ENCODE results near the gene MIPOL1. TPM values are rescaled to one million over a fixed set of nuclear protein-coding genes. Genes with fewer than 3 reads are reported as not detected.

MIPOL1 gene
- total and polyA plus RNA-seq, 2 of the 13 experiments (the other 11 are each of a cell fraction or from before 2014, with no cell fraction given) = 8.6 to 34.2 TPM

DNA sequence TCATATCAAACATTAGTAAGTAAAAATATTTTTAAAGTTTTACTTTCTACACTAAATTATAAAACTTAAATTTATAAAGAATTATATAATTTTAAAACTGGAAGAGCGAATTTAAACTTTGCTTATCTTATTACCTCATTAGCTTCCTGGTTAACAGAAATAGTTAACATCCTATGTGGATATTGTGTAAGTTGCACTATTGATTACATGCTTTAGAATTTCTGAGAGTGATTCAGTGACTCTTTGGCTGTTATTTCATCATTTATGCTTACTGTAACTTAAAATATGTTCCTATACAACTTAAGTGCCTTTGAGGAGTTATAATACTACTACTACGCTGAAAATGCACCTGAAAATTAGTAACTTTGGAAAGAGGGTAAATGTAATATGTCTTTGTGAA lies 295.9 kb downstream of the MIPOL1 start (continued):
- TF ChIP-seq, protein P1, sequence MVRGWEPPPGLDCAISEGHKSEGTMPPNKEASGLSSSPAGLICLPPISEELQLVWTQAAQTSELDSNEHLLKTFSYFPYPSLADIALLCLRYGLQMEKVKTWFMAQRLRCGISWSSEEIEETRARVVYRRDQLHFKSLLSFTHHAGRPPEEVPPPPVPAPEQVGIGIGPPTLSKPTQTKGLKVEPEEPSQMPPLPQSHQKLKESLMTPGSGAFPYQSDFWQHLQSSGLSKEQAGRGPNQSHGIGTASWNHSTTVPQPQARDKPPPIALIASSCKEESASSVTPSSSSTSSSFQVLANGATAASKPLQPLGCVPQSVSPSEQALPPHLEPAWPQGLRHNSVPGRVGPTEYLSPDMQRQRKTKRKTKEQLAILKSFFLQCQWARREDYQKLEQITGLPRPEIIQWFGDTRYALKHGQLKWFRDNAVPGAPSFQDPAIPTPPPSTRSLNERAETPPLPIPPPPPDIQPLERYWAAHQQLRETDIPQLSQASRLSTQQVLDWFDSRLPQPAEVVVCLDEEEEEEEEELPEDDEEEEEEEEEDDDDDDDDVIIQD (CRISPR knock-in tag; IDR thresholded peaks at IDR 0.05; ENCODE audit: low read depth) = peak; percentile 95; the same call in 1 of the 2 replicates
- no peak for TF ChIP-seq CCDC6 (CRISPR knock-in tag; IDR thresholded peaks at IDR 0.05)
- no peak for TF ChIP-seq ZNF337 (CRISPR knock-in tag; IDR thresholded peaks at IDR 0.05; ENCODE audit: borderline replicate concordance, low read depth)
- TF ChIP-seq ATF7 (IDR thresholded peaks at IDR 0.05) = peak; percentile 65
- no peak for TF ChIP-seq ATF7 (CRISPR knock-in tag; IDR thresholded peaks at IDR 0.05)
- TF ChIP-seq FOXA3 (CRISPR knock-in tag; IDR thresholded peaks at IDR 0.05) = peak; percentile 73; the same call in 1 of the 2 replicates
- TF ChIP-seq ZNF878 (CRISPR knock-in tag; IDR thresholded peaks at IDR 0.05) = no peak
- TF ChIP-seq, protein P2, sequence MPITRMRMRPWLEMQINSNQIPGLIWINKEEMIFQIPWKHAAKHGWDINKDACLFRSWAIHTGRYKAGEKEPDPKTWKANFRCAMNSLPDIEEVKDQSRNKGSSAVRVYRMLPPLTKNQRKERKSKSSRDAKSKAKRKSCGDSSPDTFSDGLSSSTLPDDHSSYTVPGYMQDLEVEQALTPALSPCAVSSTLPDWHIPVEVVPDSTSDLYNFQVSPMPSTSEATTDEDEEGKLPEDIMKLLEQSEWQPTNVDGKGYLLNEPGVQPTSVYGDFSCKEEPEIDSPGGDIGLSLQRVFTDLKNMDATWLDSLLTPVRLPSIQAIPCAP (CRISPR knock-in tag; IDR thresholded peaks at IDR 0.05; ENCODE audit: low read depth) = no peak
- TF ChIP-seq LCORL (IDR thresholded peaks at IDR 0.05) = no peak
- TF ChIP-seq LCORL (CRISPR knock-in tag; IDR thresholded peaks at IDR 0.05) = no peak
- TF ChIP-seq ZNF883 (CRISPR knock-in tag; IDR thresholded peaks at IDR 0.05; ENCODE audit: not compliant biosample characterization) = no peak
- TF ChIP-seq EP300 (IDR thresholded peaks at IDR 0.05; ENCODE audit: low read depth in 2 of 2, low read length in 2 of 2) = peak; percentile 63 to 65; a peak in 2 of 4 replicates
- no peak for TF ChIP-seq EP300 (CRISPR knock-in tag; IDR thresholded peaks at IDR 0.05; ENCODE audit: borderline replicate concordance)
- peak; percentile 8 to 45; a peak in 2 of 4 replicates for TF ChIP-seq MAFK (conservative IDR thresholded peaks at IDR 0.05 in 1 of 2, IDR thresholded peaks at IDR 0.05 in 1 of 2; ENCODE audit: low read length in 2 of 2)
- TF ChIP-seq, protein P3, sequence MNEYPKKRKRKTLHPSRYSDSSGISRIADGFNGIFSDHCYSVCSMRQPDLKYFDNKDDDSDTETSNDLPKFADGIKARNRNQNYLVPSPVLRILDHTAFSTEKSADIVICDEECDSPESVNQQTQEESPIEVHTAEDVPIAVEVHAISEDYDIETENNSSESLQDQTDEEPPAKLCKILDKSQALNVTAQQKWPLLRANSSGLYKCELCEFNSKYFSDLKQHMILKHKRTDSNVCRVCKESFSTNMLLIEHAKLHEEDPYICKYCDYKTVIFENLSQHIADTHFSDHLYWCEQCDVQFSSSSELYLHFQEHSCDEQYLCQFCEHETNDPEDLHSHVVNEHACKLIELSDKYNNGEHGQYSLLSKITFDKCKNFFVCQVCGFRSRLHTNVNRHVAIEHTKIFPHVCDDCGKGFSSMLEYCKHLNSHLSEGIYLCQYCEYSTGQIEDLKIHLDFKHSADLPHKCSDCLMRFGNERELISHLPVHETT (CRISPR knock-in tag; conservative IDR thresholded peaks at IDR 0.05) = no peak
- TF ChIP-seq SMAD3 (CRISPR knock-in tag; IDR thresholded peaks at IDR 0.05) = 0 out of 2 replicates have a peak, but pooled peaks have one; percentile 17
- peak; percentile 36; the same call in 1 of the 2 replicates for TF ChIP-seq MAFF (IDR thresholded peaks at IDR 0.05; ENCODE audit: low read depth, low read length)
- 0 out of 2 replicates have a peak, but pooled peaks have one; percentile 19 for TF ChIP-seq ARID2 (CRISPR knock-in tag; IDR thresholded peaks at IDR 0.05; ENCODE audit: borderline replicate concordance)
- no peak for TF ChIP-seq SPEN (CRISPR knock-in tag; IDR thresholded peaks at IDR 0.05; ENCODE audit: low read depth)
- 0 out of 2 replicates have a peak, but pooled peaks have one; percentile 18 for TF ChIP-seq ZNF674 (CRISPR knock-in tag; IDR thresholded peaks at IDR 0.05; ENCODE audit: low read depth)
- TF ChIP-seq ELF3 (CRISPR knock-in tag; IDR thresholded peaks at IDR 0.05) = peak; percentile 80
- peak; percentile 29; the same call in 1 of the 2 replicates for TF ChIP-seq YEATS4 (CRISPR knock-in tag; IDR thresholded peaks at IDR 0.05; ENCODE audit: borderline replicate concordance)
- TF ChIP-seq SOX5 (CRISPR knock-in tag; IDR thresholded peaks at IDR 0.05; ENCODE audit: borderline replicate concordance) = 0 out of 2 replicates have a peak, but pooled peaks have one; percentile 30
- TF ChIP-seq POLR2G (IDR thresholded peaks at IDR 0.05; ENCODE audit: low read depth, low read length) = no peak
- TF ChIP-seq, protein P4, sequence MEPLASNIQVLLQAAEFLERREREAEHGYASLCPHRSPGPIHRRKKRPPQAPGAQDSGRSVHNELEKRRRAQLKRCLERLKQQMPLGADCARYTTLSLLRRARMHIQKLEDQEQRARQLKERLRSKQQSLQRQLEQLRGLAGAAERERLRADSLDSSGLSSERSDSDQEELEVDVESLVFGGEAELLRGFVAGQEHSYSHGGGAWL (CRISPR knock-in tag; IDR thresholded peaks at IDR 0.05) = no peak
- TF ChIP-seq FOXJ3 (CRISPR knock-in tag; IDR thresholded peaks at IDR 0.05; ENCODE audit: borderline replicate concordance) = peak; percentile 30; the same call in 1 of the 2 replicates
- peak; percentile 33; the same call in 1 of the 2 replicates for TF ChIP-seq NFIC (IDR thresholded peaks at IDR 0.05; ENCODE audit: low read length)
- no peak for TF ChIP-seq TP53 (CRISPR knock-in tag; conservative IDR thresholded peaks at IDR 0.05)
